PC-3 (cell line): ENCODE measurements around the gene MRPS12. TPM values are rescaled to one million over a fixed set of nuclear protein-coding genes. Genes with fewer than 3 reads are reported as not detected.

Experiments
- ATAC-seq: fragments of 200-7000 bp; cut with Tn5 transposase; 2 replicates; pipeline ENCODE4 v1.9.1; 2020; ENCODE audit warnings: mild to moderate bottlenecking, moderate library complexity
- BruUV-seq: library from RNA; stranded (reverse); fragments of 400-500 nt; replicated peaks from 2 replicates; lab custom pipeline; 2021; lab: Mats Ljungman, UMichigan
- CTCF ChIA-PET: fragments of 300-600 bp; sonication (Branson Sonifier 250); formaldehyde crosslinking; loops from one replicate; lab custom pipeline; 2022; ENCODE audit warnings: antibody characterized with exemption; lab: Charles Lee
- POLR2A ChIA-PET: fragments of 300-600 bp; sonication (Branson Sonifier 250); formaldehyde crosslinking; loops from one replicate; lab custom pipeline; 2022; ENCODE audit warnings: antibody characterized with exemption; ENCODE audit not compliant: unreplicated experiment; lab: Charles Lee
- DNase-seq: peaks from one replicate; pipeline ENCODE4 v3.0.0-alpha.2; 2015
- H2AFZ ChIP-seq: fragments of 300-600 bp; sonication (generic); 2 replicates; pipeline ENCODE4 v1.6.0; 2016; ENCODE audit warnings: antibody characterized with exemption, low read length
- H3F3A ChIP-seq: fragments of 300-600 bp; sonication (generic); one replicate; pipeline ENCODE4 v1.6.0; 2017; ENCODE audit warnings: antibody characterized with exemption, low read length, control low read depth, mild to moderate bottlenecking; ENCODE audit not compliant: unreplicated experiment
- H3K27ac ChIP-seq: fragments of 300-600 bp; sonication (generic); 2 replicates; pipeline ENCODE4 v1.5.1; 2016; ENCODE audit warnings: mild to moderate bottlenecking, low read length
- H3K27me3 ChIP-seq: fragments of 300-600 bp; sonication (generic); 2 replicates; pipeline ENCODE4 v1.6.1; 2016; ENCODE audit warnings: low read length, mixed read lengths
- H3K36me3 ChIP-seq: fragments of 300-600 bp; sonication (generic); 2 replicates; pipeline ENCODE4 v1.6.1; 2016; ENCODE audit warnings: low read depth, mixed run types, low read length, mixed read lengths
- H3K4me1 ChIP-seq: fragments of 300-600 bp; sonication (generic); 2 replicates; pipeline ENCODE4 v1.5.1; 2016; ENCODE audit warnings: low read length; ENCODE audit not compliant: insufficient read depth
- H3K4me2 ChIP-seq: fragments of 300-600 bp; sonication (generic); 2 replicates; pipeline ENCODE4 v1.6.0; 2016; ENCODE audit warnings: low read length
- H3K4me3 ChIP-seq: fragments of 300-600 bp; sonication (generic); 2 replicates; pipeline ENCODE4 v1.5.1; 2016; ENCODE audit warnings: mild to moderate bottlenecking, low read length, mixed read lengths
- H3K79me2 ChIP-seq: fragments of 300-600 bp; sonication (generic); 2 replicates; pipeline ENCODE4 v1.6.1; 2017; ENCODE audit warnings: low read length, mixed read lengths
- H3K9ac ChIP-seq: fragments of 300-600 bp; sonication (generic); 2 replicates; pipeline ENCODE4 v1.6.0; 2016; ENCODE audit warnings: mild to moderate bottlenecking, low read length
- H3K9me2 ChIP-seq: fragments of 300-600 bp; sonication (generic); replicated peaks from 2 replicates; pipeline ENCODE4 v1.6.1; 2016; ENCODE audit warnings: mixed run types, low read length, mixed read lengths
- H3K9me3 ChIP-seq: fragments of 300-600 bp; sonication (generic); 2 replicates; pipeline ENCODE4 v1.6.1; 2016; ENCODE audit warnings: low read length, mixed read lengths
- H4K20me1 ChIP-seq: fragments of 300-600 bp; sonication (generic); 2 replicates; pipeline ENCODE4 v1.6.1; 2016; ENCODE audit warnings: low read length, mixed read lengths
- EZH2 ChIP-seq: fragments of 300-600 bp; sonication (generic); IDR thresholded peaks from one replicate; pipeline ENCODE4 v1.6.1; 2017; ENCODE audit warnings: antibody characterized with exemption, mild to moderate bottlenecking, low read length; ENCODE audit not compliant: unreplicated experiment
- EZH2phosphoT487 ChIP-seq: fragments of 300-600 bp; sonication (generic); IDR thresholded peaks from 2 replicates; pipeline ENCODE4 v1.6.1; 2018; ENCODE audit warnings: mild to moderate bottlenecking, antibody characterized with exemption, low read length, borderline replicate concordance
- intact Hi-C: fragments of 100-400 bp; cut with micrococcal nuclease; formaldehyde crosslinking; loops from 2 replicates; pipeline ENCODE4 v1.9.0; 2023
- total RNA-seq: library from RNA; depleted of rRNA; stranded (reverse); fragments of >200 nt; gene quantifications from 2 replicates; pipeline ENCODE4 v1.2.3, GENCODE V29; 2014
- TF ChIP-seq, protein P1 (sequence below): fragments of 300-600 bp; sonication (generic); conservative IDR thresholded peaks from 2 replicates; pipeline ENCODE4 v1.5.1; 2017; ENCODE audit warnings: antibody characterized with exemption, low read depth, mild to moderate bottlenecking, low read length

MRPS12 gene
- total RNA-seq, 1 experiment from 2014 or later: 156 TPM

DNA sequence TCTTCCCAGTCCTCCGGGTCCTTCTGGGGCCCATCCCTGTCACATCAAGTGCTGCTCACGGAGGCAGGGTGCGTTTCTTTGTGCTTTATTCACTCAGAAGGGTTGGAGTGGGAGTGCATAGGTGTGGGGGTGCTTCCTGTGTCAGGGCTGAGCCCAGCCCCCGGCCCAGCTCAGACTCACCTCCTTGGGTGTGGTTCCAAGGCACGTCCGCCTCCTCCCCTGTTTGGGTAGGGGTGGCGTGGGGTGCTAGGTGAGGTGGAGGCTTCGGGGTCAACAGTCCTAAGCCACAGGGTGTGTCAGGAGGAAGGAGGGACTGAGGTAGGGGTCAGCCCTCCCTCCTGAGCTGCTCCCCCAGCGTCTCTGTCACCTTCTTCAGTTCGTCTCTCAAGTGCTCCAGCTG lies 21.8 kb upstream of the MRPS12 start:
- H4K20me1 ChIP-seq: no peaks in the 10 kb centered on the region
- ATAC-seq: no peak
- no peak overlapping the region for H3K9ac ChIP-seq
- no peaks in the 10 kb centered on the region for H3F3A ChIP-seq
- H3K4me2 ChIP-seq: no peak overlapping the region
- H3K79me2 ChIP-seq: no peaks in the 10 kb centered on the region
- H3K27me3 ChIP-seq: no peaks in the 10 kb centered on the region
- no TSS peak for BruUV-seq
- no peak overlapping the region for H3K27ac ChIP-seq
- POLR2A ChIA-PET: no interaction called here
- H2AFZ ChIP-seq: no peak overlapping the region
- DNase-seq: no peak
- H3K4me3 ChIP-seq: no peak overlapping the region
- intact Hi-C loops: no loop called here
- H3K9me2 ChIP-seq: no peaks in the 10 kb centered on the region
- H3K4me1 ChIP-seq: no peaks in the 10 kb centered on the region
- H3K9me3 ChIP-seq: no peaks in the 10 kb centered on the region
- H3K36me3 ChIP-seq: no peaks in the 10 kb centered on the region
- TF ChIP-seq EZH2 (no peak), EZH2phosphoT487 (no peak)
- TF ChIP-seq, protein P1, sequence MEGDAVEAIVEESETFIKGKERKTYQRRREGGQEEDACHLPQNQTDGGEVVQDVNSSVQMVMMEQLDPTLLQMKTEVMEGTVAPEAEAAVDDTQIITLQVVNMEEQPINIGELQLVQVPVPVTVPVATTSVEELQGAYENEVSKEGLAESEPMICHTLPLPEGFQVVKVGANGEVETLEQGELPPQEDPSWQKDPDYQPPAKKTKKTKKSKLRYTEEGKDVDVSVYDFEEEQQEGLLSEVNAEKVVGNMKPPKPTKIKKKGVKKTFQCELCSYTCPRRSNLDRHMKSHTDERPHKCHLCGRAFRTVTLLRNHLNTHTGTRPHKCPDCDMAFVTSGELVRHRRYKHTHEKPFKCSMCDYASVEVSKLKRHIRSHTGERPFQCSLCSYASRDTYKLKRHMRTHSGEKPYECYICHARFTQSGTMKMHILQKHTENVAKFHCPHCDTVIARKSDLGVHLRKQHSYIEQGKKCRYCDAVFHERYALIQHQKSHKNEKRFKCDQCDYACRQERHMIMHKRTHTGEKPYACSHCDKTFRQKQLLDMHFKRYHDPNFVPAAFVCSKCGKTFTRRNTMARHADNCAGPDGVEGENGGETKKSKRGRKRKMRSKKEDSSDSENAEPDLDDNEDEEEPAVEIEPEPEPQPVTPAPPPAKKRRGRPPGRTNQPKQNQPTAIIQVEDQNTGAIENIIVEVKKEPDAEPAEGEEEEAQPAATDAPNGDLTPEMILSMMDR: no peak
- CTCF ChIA-PET: interaction anchor here (0.6 kb wide), 1 partner anchor 21 kb away, joined by 4 read pairs; no protein-coding TSS in a partner anchor

DNA sequence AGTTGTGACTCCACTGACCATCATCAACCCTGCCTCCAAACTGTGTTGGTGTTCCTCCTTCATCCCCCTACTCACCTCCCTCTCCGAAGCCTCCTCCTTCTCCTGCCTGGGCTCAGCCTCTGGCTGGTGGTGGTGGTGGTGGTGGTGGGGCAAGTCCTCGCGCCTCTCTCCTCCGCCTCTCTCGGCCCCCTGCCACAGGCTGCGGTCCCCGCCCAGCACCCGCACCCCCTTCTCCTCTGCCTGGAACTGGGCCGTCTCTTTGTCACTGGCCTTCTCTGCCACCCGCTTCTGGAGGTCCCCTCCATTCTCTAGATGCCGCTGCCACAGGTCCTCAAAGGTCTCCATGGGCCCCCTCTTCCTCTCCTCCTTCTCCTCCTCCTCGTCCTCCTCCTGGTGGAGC lies 20.3 kb upstream of the MRPS12 start:
- Histone ChIP-seq H3K9me2 (no peaks in the 10 kb centered on the region), H4K20me1 (no peaks in the 10 kb centered on the region), H3K4me1 (no peaks in the 10 kb centered on the region), H3K9ac (no peak overlapping the region), H3F3A (no peaks in the 10 kb centered on the region), H3K27ac (no peak overlapping the region), H3K9me3 (no peaks in the 10 kb centered on the region), H3K36me3 (no peaks in the 10 kb centered on the region), H3K4me3 (no peak overlapping the region), H3K27me3 (no peaks in the 10 kb centered on the region), H3K4me2 (no peak overlapping the region), H3K79me2 (no peaks in the 10 kb centered on the region), H2AFZ (no peak overlapping the region)
- DNase-seq (no peak), ATAC-seq (no peak)
- ChIA-PET POLR2A (no interaction called here), CTCF (no interaction called here)
- no peak for TF ChIP-seq EZH2
- TF ChIP-seq, protein P1: no peak
- TF ChIP-seq EZH2phosphoT487: no peak
- no TSS peak for BruUV-seq
- intact Hi-C loops: no loop called here

DNA sequence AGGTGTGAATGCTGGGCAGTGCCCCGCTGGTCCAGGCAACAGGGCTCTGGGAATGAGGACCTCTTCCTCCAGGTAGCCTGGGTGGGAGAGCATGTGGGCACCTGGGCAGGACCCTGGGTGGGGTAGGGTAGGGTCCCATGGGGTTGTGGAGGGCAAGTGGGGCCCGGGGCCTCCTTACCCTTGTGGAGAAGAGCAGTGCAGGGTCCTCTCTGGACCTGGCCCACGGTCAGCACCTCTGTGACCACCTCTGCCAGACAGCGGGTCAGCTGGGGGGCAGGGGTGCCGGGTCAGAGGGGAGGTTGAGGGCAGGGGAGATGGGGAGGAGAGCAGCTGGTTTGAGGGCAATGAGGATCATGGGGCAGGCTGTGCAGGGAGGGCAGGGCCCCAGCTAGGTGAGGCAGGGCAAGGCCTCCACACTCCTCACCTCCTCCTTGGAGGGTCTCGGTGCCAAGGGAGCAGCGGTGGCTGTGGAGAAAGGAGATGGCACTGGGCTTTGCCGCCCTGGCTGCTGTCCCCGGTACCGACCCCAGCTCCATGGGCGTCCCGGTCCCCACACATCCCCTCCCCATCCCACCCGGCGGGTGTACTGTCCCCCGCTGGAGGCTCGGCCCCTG lies 19.2 kb upstream of the MRPS12 start:
- Histone ChIP-seq H2AFZ (no peak overlapping the region), H3K27me3 (no peaks in the 10 kb centered on the region), H3K4me3 (no peak overlapping the region), H3K36me3 (no peaks in the 10 kb centered on the region), H4K20me1 (no peaks in the 10 kb centered on the region), H3F3A (no peaks in the 10 kb centered on the region), H3K27ac (no peak overlapping the region), H3K4me1 (no peaks in the 10 kb centered on the region), H3K9me2 (no peaks in the 10 kb centered on the region), H3K4me2 (no peak overlapping the region), H3K9ac (no peak overlapping the region), H3K9me3 (no peaks in the 10 kb centered on the region), H3K79me2 (no peaks in the 10 kb centered on the region)
- POLR2A ChIA-PET: no interaction called here
- no TSS peak for BruUV-seq
- ATAC-seq (no peak), DNase-seq (no peak)
- intact Hi-C loops: no loop called here
- CTCF ChIA-PET: no interaction called here
- TF ChIP-seq, protein P1: no peak
- TF ChIP-seq EZH2 (no peak), EZH2phosphoT487 (no peak)
